ENCODE data around the gene FHL2. TPM values are rescaled to one million over a fixed set of nuclear protein-coding genes. Genes with fewer than 3 reads are reported as not detected.

Gene FHL2
- total and polyA plus RNA-seq, 4 donors: 3.9 to 9.0 (median 6.5) TPM

- Histone ChIP-seq H3K4me3 (ENCODE audit: low read depth in 1 of 3, low read length in 3 of 3) (no peak overlapping the region), H3K27me3 (ENCODE audit: control insufficient read depth in 4 of 4, insufficient read depth in 4 of 4, low read length in 3 of 4) (no peaks in the 10 kb centered on the region), H3K27ac (ENCODE audit: low read depth in 1 of 2, low read length in 2 of 2) (no peak overlapping the region), H3K9ac (ENCODE audit: low read depth in 1 of 2, low read length in 2 of 2) (no peak overlapping the region), H3K4me1 (ENCODE audit: control insufficient read depth in 4 of 4, insufficient read depth in 4 of 4, low read length in 3 of 4) (peaks cover 0 to 10% (median 6%) of the 10 kb centered on the region in 4 donors), H3K36me3 (ENCODE audit: control insufficient read depth in 4 of 4, insufficient read depth in 3 of 4, low read depth in 1 of 4, low read length in 3 of 4) (peaks cover 6 to 12% (median 8%) of the 10 kb centered on the region in 4 donors), H3K9me3 (ENCODE audit: control insufficient read depth in 4 of 4, low read length in 3 of 4) (no peaks in the 10 kb centered on the region)
- 51% methylated on average over 6 of the region's 6 CpGs for WGBS
- TF ChIP-seq FOXA2 (IDR thresholded peaks at IDR 0.05) (peak; percentile 42), RXRA (IDR thresholded peaks at IDR 0.05) (no peak)
- DNase-seq (ENCODE audit: low spot score): no peak
Measured at GRCh38 chr2:105358593-105358992, 40.3 kb downstream of the FHL2 start.

GRCh38 chr2:105357122-105357521, 41.7 kb downstream of the FHL2 start:
- Histone ChIP-seq H3K36me3 (ENCODE audit: control insufficient read depth in 4 of 4, insufficient read depth in 3 of 4, low read depth in 1 of 4, low read length in 3 of 4) (peaks cover 6 to 15% (median 8%) of the 10 kb centered on the region in 4 donors), H3K4me1 (ENCODE audit: control insufficient read depth in 4 of 4, insufficient read depth in 4 of 4, low read length in 3 of 4) (peaks cover 0 to 10% (median 6%) of the 10 kb centered on the region in 4 donors), H3K9me3 (ENCODE audit: control insufficient read depth in 4 of 4, low read length in 3 of 4) (no peaks in the 10 kb centered on the region), H3K27ac (ENCODE audit: low read depth in 1 of 2, low read length in 2 of 2) (no peak overlapping the region), H3K9ac (ENCODE audit: low read depth in 1 of 2, low read length in 2 of 2) (no peak overlapping the region), H3K4me3 (ENCODE audit: low read depth in 1 of 3, low read length in 3 of 3) (no peak overlapping the region), H3K27me3 (ENCODE audit: control insufficient read depth in 4 of 4, insufficient read depth in 4 of 4, low read length in 3 of 4) (no peaks in the 10 kb centered on the region)
- TF ChIP-seq MAX (IDR thresholded peaks at IDR 0.05): no peak
- no peak for TF ChIP-seq HNF4G (IDR thresholded peaks at IDR 0.05)
- TF ChIP-seq TAF1 (conservative IDR thresholded peaks at IDR 0.05): no peak
- TF ChIP-seq FOXA1 (IDR thresholded peaks at IDR 0.05): no peak
- no peak for DNase-seq (ENCODE audit: low spot score)
- WGBS: 96% methylated on average over 1 of the region's 1 CpG

- Histone ChIP-seq H3K27ac (ENCODE audit: low read depth in 1 of 2, low read length in 2 of 2) (no peak overlapping the region), H3K4me1 (ENCODE audit: control insufficient read depth in 4 of 4, insufficient read depth in 4 of 4, low read length in 3 of 4) (peaks cover 0 to 2% (median 0%) of the 10 kb centered on the region in 4 donors), H3K9ac (ENCODE audit: low read depth in 1 of 2, low read length in 2 of 2) (no peak overlapping the region), H3K4me3 (ENCODE audit: low read depth in 1 of 3, low read length in 3 of 3) (no peak overlapping the region), H3K27me3 (ENCODE audit: control insufficient read depth in 4 of 4, insufficient read depth in 4 of 4, low read length in 3 of 4) (no peaks in the 10 kb centered on the region), H3K36me3 (ENCODE audit: control insufficient read depth in 4 of 4, insufficient read depth in 3 of 4, low read depth in 1 of 4, low read length in 3 of 4) (peaks cover 7 to 71% (median 56%) of the 10 kb centered on the region in 4 donors), H3K9me3 (ENCODE audit: control insufficient read depth in 4 of 4, low read length in 3 of 4) (no peaks in the 10 kb centered on the region)
- 71% methylated on average over 4 of the region's 4 CpGs for WGBS
- DNase-seq (ENCODE audit: low spot score): no peak
- TF ChIP-seq RAD21 (IDR thresholded peaks at IDR 0.05) (peak; percentile 69 to 73), CTCF (IDR thresholded peaks at IDR 0.05; ENCODE audit: low read depth, low read length, missing input control) (peak; percentile 26), SP1 (IDR thresholded peaks at IDR 0.05) (no peak), HNF4A (conservative IDR thresholded peaks at IDR 0.05) (no peak), TAF1 (conservative IDR thresholded peaks at IDR 0.05) (no peak)
Measured at GRCh38 chr2:105344704-105345345, 54.0 kb downstream of the FHL2 start.

- no peak for DNase-seq (ENCODE audit: low spot score)
- Histone ChIP-seq H3K9ac (ENCODE audit: low read depth in 1 of 2, low read length in 2 of 2) (no peak overlapping the region), H3K9me3 (ENCODE audit: control insufficient read depth in 4 of 4, low read length in 3 of 4) (no peaks in the 10 kb centered on the region), H3K27me3 (ENCODE audit: control insufficient read depth in 4 of 4, insufficient read depth in 4 of 4, low read length in 3 of 4) (no peaks in the 10 kb centered on the region), H3K4me3 (ENCODE audit: low read depth in 1 of 3, low read length in 3 of 3) (peak overlapping the region in 1 of 3 donors; percentile 4), H3K27ac (ENCODE audit: low read depth in 1 of 2, low read length in 2 of 2) (peak overlapping the region in 1 of 2 donors; percentile 1), H3K36me3 (ENCODE audit: control insufficient read depth in 4 of 4, insufficient read depth in 3 of 4, low read depth in 1 of 4, low read length in 3 of 4) (peaks cover 3 to 32% (median 25%) of the 10 kb centered on the region in 4 donors), H3K4me1 (ENCODE audit: control insufficient read depth in 4 of 4, insufficient read depth in 4 of 4, low read length in 3 of 4) (peaks cover 2 to 24% (median 22%) of the 10 kb centered on the region in 4 donors)
- WGBS: 57% methylated on average over 4 of the region's 4 CpGs
- no peak for TF ChIP-seq TAF1 (conservative IDR thresholded peaks at IDR 0.05)
- peak in 1 of 2 donors; percentile 10 for TF ChIP-seq JUND (IDR thresholded peaks at IDR 0.05)
- TF ChIP-seq HNF4A (conservative IDR thresholded peaks at IDR 0.05): peak; percentile 48 to 56
- TF ChIP-seq GABPA (IDR thresholded peaks at IDR 0.05 in 1 of 2, conservative IDR thresholded peaks at IDR 0.05 in 1 of 2): no peak
- TF ChIP-seq RAD21 (IDR thresholded peaks at IDR 0.05): no peak
- no peak for TF ChIP-seq NR2F2 (IDR thresholded peaks at IDR 0.05)
- TF ChIP-seq SP1 (IDR thresholded peaks at IDR 0.05): peak; percentile 8
- TF ChIP-seq HNF4G (IDR thresholded peaks at IDR 0.05): no peak
- TF ChIP-seq RXRA (IDR thresholded peaks at IDR 0.05): peak in 1 of 2 donors; percentile 32
- peak; percentile 10 for TF ChIP-seq MAX (IDR thresholded peaks at IDR 0.05)
- TF ChIP-seq FOXA1 (IDR thresholded peaks at IDR 0.05): peak; percentile 25
- no peak for TF ChIP-seq EGR1 (IDR thresholded peaks at IDR 0.05; ENCODE audit: low read depth in 2 of 2)
- peak; percentile 36 for TF ChIP-seq FOXA2 (IDR thresholded peaks at IDR 0.05)
- no peak for TF ChIP-seq REST (IDR thresholded peaks at IDR 0.05)
Measured at GRCh38 chr2:105339414-105339813, 59.4 kb downstream of the FHL2 start.
